Adrenal gland (tissue), 12 donors: ENCODE data around the gene PIWIL4. TPM values are rescaled to one million over a fixed set of nuclear protein-coding genes. Genes with fewer than 3 reads are reported as not detected.
A peak's percentile ranks its signal among the peaks of the same experiment; 100 is the strongest.

ENCODE experiments used
- DNase-seq, 7 donors: peaks; one replicate each; pipeline ENCODE4 v3.0.0-alpha.2; 2019 to 2020
- H3K27ac ChIP-seq, 5 donors: fragments of 200-600 bp; sonication (generic) in 4 of 5; 1 replicate in 3 of 5; 2 replicates in 2 of 5; pipeline versions ENCODE4 v1.5.1 to v1.8.0; 2016 to 2020; ENCODE audit warnings: mild to moderate bottlenecking in 1 of 5
- H3K27me3 ChIP-seq: fragments of 200-600 bp; 2 replicates; pipeline ENCODE4 v1.8.0; 2021
- H3K36me3 ChIP-seq, 2 donors: fragments of 200-600 bp; replicated peaks in 1 of 2; 1 replicate in 1 of 2; 2 replicates in 1 of 2; pipeline versions ENCODE4 v1.5.1 to v1.8.0; 2018 to 2022
- H3K4me1 ChIP-seq, 2 donors: fragments of 200-600 bp; replicated peaks in 1 of 2; 1 replicate in 1 of 2; 2 replicates in 1 of 2; pipeline versions ENCODE4 v1.5.1 to v1.8.0; 2018 to 2021
- H3K4me3 ChIP-seq, 4 donors: fragments of 200-600 bp; sonication (generic) in 3 of 4; one replicate each; pipeline ENCODE4 v1.5.1; 2016 to 2018
- H3K9me3 ChIP-seq, 3 donors: fragments of 200-600 bp; sonication (generic) in 1 of 3; replicated peaks in 1 of 3; 1 replicate in 2 of 3; 2 replicates in 1 of 3; pipeline versions ENCODE4 v1.5.1 to v1.8.0; 2016 to 2021
- CTCF ChIP-seq, 6 experiments: fragments of 450-650 bp in 4 of 6; fragments of 200-600 bp in 2 of 6; sonication (generic) in 1 of 6; IDR thresholded peaks; 1 replicate in 5 of 6; 2 replicates in 1 of 6; pipeline versions ENCODE4 v1.5.1 to v1.8.0; 2016 to 2021; ENCODE audit warnings: antibody characterized with exemption in 6 of 6, mild to moderate bottlenecking in 2 of 6, moderate library complexity in 1 of 6
- POLR2A ChIP-seq, 2 donors: fragments of 450-650 bp; IDR thresholded peaks; one replicate each; pipeline ENCODE4 v1.6.1; 2017; ENCODE audit warnings: antibody characterized with exemption in 2 of 2, mild to moderate bottlenecking in 2 of 2, moderate library complexity in 1 of 2
- WGBS, 4 donors: extraction: QIAGEN DNeasy Blood & Tissue Kit in 2 of 4; methylation state at CpG; one replicate each; pipeline versions ENCODE4 v1.1.5 to v1.1.7; 2013 to 2017; 5-methylcytosine and 5-hydroxymethylcytosine counted together
- intact Hi-C, 2 donors: fragments of 100-400 bp; cut with DNase I; formaldehyde crosslinking; loops; one replicate each; pipeline versions ENCODE4 v1.14.1 to v1.15.0; 2022 to 2023
- polyA plus RNA-seq, 3 donors: library from polyadenylated mRNA; stranded (reverse); fragments of 200-250 nt in 2 of 3; fragments of 350-450 nt in 1 of 3; fragmentation: Illumina TruSeq in 1 of 3; extraction: RNeasy Lipid Tissue Mini Kit (QIAGEN cat#74804) in 1 of 3; gene quantifications; one replicate each; pipeline ENCODE4 v1.2.3, GENCODE V29; 2013 to 2014
- total RNA-seq, 9 donors: library from RNA; depleted of rRNA in 4 of 9; stranded (reverse); fragments of >200 nt in 4 of 9; fragments of 120-200 nt in 1 of 9; fragmentation: NEBNext Ultra II Directional in 1 of 9; extraction: Animal tissue kit (Norgen Biotek cat#: 25700) in 1 of 9; gene quantifications; one replicate each; pipeline versions ENCODE4 v1.1.0 to v1.2.4, GENCODE V29; 2013 to 2023
- donor health status: healthy with polysubstance abuse.
- donor health status: Bipolar disorder and iron deficiency.
- donor health status: DM: yes; HTN: yes; CAD: no.
- donor health status: DM: no; HTN: no; CAD: no.
- donor health status: DM: no; HTN: no; CAD: no.
- donor health status: DM: yes; HTN: yes; CAD: no.

The PIWIL4 gene
- total and polyA plus RNA-seq, 12 donors = 0.12 to 3.0 (median 1.6) TPM

- no peak overlapping the region for H3K4me3 ChIP-seq
- no peaks in the 10 kb centered on the region for H3K27me3 ChIP-seq
- H3K27ac ChIP-seq = no peak overlapping the region
- no peaks in the 10 kb centered on the region for H3K9me3 ChIP-seq
- intact Hi-C loops = loop anchor here (5.0 to 10.0 kb wide), 3 partner anchors 38 to 370 kb away; no protein-coding TSS in a partner anchor
- no peak for TF ChIP-seq CTCF (IDR thresholded peaks at IDR 0.05)
- TF ChIP-seq POLR2A (IDR thresholded peaks at IDR 0.05) = no peak
- WGBS, 4 donors = 63 to 81% (median 74%) methylated on average over 1 of the region's 1 CpG
- no peaks in the 10 kb centered on the region for H3K36me3 ChIP-seq
- DNase-seq = no peak
- H3K4me1 ChIP-seq = peaks cover 0 to 4% of the 10 kb centered on the region in 2 donors
Measured at GRCh38 chr11:94524341-94524740, 42.8 kb upstream of the PIWIL4 start.

GRCh38 chr11:94525546-94526324 is 41.4 kb upstream of the PIWIL4 start:
- Histone ChIP-seq H3K36me3 (no peaks in the 10 kb centered on the region), H3K27ac (no peak overlapping the region), H3K9me3 (no peaks in the 10 kb centered on the region), H3K27me3 (no peaks in the 10 kb centered on the region), H3K4me3 (no peak overlapping the region), H3K4me1 (no peaks in the 10 kb centered on the region)
- 42 to 48% (median 47%) methylated on average over 5 of the region's 5 CpGs for WGBS, 4 donors
- intact Hi-C loops = loop anchor here (10.0 kb wide), 2 partner anchors 69 to 369 kb away; no protein-coding TSS in a partner anchor
- peak; percentile 29 to 84 (median 78) for DNase-seq
- TF ChIP-seq CTCF (IDR thresholded peaks at IDR 0.05) (no peak), POLR2A (IDR thresholded peaks at IDR 0.05) (no peak)

GRCh38 chr11:94526645-94527438 is 40.3 kb upstream of the PIWIL4 start:
- Histone ChIP-seq H3K27me3 (no peaks in the 10 kb centered on the region), H3K4me3 (no peak overlapping the region), H3K36me3 (no peaks in the 10 kb centered on the region), H3K9me3 (no peaks in the 10 kb centered on the region), H3K27ac (no peak overlapping the region), H3K4me1 (no peaks in the 10 kb centered on the region)
- 60 to 82% (median 63%) methylated on average over 4 of the region's 4 CpGs for WGBS, 4 donors
- TF ChIP-seq CTCF (IDR thresholded peaks at IDR 0.05) (no peak), POLR2A (IDR thresholded peaks at IDR 0.05) (no peak)
- intact Hi-C loops = loop anchor here (10.0 kb wide), 2 partner anchors 68 to 368 kb away; no protein-coding TSS in a partner anchor
- no peak for DNase-seq

GRCh38 chr11:94528551-94528950 is 38.6 kb upstream of the PIWIL4 start:
- H3K36me3 ChIP-seq = no peaks in the 10 kb centered on the region
- H3K4me3 ChIP-seq = no peak overlapping the region
- no peaks in the 10 kb centered on the region for H3K4me1 ChIP-seq
- no peak for DNase-seq
- H3K9me3 ChIP-seq = no peaks in the 10 kb centered on the region
- no peaks in the 10 kb centered on the region for H3K27me3 ChIP-seq
- no peak overlapping the region for H3K27ac ChIP-seq
- intact Hi-C loops = loop anchor here (10.0 kb wide), 2 partner anchors 66 to 366 kb away; no protein-coding TSS in a partner anchor
- no peak for TF ChIP-seq POLR2A (IDR thresholded peaks at IDR 0.05)
- no peak for TF ChIP-seq CTCF (IDR thresholded peaks at IDR 0.05)
